Activated CD8-positive, alpha-beta memory T cell treated with anti-CD3 and anti-CD28 coated beads, Interleukin-2, amount 50 U/mL, for 24 hours (primary cell): Measurements from ENCODE around the gene CHRNG.

Experiments used
- DNase-seq: peaks from one replicate; pipeline ENCODE4 v3.0.0-alpha.2; 2020; ENCODE audit errors: extremely low read depth

CHRNG gene

DNA sequence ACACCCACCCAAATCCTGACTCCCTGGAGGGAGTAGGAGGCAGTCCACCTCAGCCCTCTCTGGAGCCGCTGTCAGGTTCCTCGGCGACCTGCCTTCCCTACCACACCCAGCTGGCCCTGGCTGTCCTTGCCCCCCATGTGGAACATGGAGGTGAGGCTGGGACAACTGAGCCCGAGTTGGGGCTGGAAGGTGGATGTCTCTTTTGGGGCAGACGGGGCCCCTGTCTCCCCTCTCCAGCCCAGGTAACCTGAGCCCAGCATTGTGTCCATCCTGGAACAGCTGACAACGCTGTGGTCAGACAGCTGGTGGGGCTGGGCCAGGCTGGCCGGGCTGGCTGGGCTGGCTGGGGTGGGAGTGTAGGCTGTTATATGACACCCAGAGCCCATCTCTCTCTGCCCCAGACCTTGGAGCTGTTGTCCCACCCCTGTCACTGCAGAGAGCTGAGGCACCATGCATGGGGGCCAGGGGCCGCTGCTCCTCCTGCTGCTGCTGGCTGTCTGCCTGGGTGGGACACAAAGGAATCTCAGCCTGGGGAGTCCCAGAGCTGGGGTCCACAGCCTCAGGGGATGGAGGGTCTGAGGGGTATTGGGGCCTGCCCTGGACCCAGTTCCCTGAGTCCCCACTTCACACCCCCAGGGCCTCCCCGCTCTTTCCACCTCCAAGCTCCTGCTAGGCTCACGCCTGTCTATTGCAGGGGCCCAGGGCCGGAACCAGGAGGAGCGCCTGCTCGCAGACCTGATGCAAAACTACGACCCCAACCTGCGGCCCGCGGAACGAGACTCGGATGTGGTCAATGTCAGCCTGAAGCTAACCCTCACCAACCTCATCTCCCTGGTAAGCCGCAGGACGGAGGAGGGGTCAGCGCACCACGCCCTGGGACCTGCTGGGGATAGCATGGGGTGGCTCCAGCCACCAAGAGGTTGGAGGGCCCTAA, at the start of gene CHRNG:
Gene CHRNG, plus strand, starts transcription at position 395 of the 934 bp plus-strand sequence. Its CDS starts 56 bp downstream, at position 451.
- DNase-seq: no peak

DNA sequence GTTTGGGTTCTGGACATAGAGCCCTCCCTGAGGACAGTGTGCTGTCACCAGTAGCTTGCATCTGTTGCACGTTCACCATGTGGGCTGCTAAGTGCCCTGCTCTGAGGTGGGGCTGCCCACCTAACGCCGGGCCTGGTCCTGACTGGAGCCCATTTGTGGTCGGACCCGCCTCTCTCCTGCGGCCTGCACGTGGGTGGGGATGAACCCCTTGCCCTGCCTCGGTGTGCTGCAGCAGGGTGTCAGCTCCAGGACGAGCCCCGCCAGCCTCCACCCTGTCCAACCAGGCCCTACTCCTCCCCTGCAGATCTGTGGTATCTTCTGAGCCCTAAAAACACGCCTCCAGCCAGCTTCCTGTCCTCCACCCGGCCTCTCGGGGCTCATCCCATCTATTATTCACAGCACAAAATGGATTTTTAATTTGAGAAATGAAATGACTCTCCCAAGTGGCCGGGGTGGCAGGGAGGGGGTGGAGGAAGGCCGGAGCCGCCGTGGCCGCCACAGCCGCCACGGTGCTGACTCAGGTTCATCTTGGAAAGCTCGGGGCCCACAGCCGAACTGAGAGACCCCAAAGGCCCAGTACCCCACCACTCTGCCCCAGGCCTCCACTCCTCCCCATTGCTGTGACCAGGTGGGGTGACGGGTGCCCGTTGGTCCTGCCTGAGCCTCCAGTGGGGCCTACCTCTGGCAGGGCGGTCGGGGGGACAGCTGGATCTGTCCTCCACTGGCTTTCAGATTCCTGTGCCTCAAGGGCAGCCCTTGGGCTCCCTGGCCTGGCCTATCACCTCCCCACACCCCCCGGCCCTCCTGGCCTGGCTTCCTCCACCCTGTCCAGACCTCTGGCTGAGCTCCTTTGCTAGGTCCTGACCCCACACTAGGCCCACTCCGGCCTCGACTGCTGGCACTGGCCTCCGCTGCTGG, 49.0 kb upstream of the CHRNG start:
- no peak for DNase-seq

- DNase-seq: no peak
Measured at GRCh38 chr2:232491139-232491780, 48.2 kb upstream of the CHRNG start.

DNA sequence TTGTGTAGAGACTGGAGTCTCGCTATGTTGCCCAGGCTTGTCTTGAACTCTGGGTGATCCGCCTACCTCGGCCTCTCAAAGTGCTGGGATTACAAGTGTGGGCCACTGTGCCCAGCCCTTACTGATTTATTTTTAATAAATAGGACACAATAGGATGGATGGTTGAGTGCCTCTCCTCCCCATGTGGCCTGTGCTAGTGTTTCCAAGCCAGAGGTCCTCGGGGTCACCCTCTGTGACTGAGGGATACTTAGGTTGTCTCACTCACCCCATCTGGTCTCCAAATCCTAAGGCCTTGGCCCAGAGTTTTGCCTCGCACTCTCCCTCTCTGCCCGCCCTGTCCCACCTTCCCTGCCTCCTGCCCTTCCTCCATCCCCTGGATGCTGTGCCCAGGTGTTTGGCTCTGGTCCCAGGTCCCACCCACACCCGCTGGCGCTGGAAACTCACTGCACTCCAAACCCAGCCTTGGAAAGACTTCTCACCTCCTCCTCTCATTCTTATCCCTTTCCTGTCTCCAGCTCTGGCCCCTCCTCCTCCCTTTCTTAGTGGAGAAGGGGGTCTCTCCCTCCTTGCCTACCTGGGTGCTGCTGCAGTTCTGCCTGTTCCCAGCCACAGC, 47.1 kb upstream of the CHRNG start:
- DNase-seq: no peak

- no peak for DNase-seq
Measured at GRCh38 chr2:232492963-232493700, 46.4 kb upstream of the CHRNG start.

DNA sequence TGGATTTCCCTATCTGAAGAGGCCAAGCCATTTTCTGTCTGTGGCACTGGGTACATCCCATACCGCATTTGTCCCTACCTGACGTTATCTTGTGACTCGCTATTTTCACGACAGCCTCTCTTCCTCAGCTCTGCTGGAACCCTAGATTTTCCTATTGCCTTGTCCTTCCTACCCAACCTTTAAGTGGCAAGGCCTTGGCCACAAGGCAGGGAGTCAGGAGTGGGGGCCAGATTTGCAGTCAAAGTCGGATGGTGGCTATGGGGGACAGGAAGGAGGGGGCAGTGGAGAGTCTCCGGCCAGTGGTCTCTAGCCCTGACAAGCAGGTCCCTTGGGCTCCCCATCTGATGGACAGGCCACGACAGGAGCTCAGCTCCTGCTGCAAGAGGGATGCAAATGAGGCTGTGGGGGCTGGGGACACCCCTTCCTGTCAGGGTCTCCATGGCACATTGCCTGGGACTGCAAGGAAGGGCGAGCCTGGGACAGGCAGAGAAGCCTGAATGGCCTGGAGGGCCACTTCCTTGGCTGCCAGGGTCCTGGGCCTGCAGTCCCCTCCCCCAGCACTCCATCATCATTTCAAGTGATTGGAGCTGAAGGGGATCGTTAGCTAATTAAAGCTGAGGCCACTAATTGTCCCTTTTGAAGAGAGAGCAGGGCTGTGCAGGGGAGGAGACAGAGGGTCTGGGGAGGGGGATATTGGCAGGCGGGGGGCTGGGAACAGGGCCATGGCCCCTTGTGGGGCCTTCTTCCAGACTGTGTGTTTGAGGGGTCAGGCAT, 45.6 kb upstream of the CHRNG start:
- no peak for DNase-seq

GRCh38 chr2:232494542-232494941, 45.0 kb upstream of the CHRNG start:
- DNase-seq: no peak

DNA sequence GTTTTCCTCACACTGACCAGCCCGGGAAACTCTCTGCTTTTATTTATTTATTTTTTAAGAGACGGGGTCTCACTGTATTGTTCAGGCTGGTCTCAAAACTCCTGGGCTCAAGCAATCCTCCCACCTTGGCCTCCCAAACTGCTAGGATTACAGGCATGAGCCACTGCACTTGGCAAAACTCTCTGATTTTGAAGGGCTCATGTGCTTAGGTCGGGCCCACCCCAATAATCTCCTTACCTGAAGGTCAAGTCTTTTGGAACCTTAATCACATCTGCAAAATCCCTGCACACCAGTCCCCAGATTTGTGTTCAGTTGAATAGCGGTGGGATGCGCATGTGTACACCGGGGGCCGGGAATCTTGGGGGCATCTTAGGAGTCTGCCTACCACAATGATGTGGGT, 44.2 kb upstream of the CHRNG start:
- DNase-seq: no peak

DNA sequence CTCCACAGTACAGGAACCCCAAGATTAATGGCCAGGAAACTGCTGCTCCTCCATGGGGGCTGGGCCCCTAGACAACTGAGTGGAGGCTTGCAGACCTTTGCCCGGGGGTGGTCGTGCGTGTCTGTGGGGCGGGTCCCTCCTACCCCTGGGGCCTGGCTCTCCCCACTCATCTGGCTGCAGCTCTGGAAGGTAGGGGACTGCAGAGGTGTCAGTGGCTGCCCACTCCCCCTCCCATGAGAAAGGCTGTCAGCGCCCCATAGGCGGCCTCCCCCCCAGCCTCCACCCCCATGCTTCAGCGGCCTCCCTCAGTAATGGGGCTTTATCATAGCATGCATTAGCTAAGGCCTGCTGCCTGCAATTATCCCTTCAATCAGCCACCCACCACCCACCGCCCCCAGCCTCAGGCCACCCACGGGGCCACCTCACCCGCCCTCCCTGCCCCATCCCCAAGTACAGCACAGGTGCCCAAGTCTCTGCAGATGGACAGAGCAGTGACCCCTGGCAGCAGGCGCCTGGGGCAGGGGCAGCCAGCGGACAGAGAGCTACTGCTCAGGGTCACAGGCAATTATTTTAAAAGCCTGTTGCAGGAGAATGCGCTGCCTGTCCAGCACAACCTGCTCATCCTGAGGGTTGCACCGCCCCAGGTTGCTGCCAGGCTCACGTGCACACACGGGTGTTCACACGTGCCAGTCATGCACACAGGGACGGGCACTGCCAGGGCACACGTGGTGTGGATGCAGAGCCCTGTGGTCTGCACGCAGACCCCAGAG, 42.8 kb upstream of the CHRNG start:
- no peak for DNase-seq

DNA sequence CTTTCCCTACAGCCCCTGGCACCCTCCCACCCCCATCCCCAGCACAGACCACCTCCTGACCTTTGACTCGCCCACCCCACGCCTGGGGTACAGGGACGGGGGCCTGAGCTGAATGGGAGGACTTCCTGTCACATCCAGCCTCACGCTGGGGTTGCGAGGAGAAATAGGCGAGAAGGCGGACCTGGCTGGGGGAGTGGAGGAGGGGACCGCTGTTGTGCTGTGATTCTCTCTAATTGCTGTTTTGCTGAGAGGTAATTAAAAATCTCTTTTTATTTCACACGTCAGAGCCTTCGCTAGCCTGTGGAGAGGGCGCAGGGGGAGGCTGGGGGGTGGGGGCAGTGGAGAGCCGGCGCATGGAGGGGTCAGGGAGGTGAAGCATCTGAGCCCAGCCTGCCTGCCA, 42.1 kb upstream of the CHRNG start:
- no peak for DNase-seq

DNA sequence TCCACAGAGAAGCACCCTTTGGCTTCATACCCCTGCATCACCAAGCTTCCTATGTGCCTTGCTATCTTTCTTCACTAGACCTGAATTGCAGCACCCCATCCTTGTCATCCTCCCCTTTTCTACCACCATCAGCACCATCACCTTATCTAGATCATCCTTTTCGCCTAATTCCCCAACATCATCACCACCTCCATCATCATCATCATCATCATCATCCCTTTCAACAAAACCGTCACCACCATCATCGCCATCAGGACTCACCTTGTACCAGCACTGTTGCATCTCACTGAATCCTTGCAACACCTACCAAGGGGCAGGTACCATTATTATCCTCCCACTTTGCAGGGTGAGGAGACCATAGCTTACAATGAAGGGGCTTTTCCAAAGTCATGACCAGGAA, 41.0 kb upstream of the CHRNG start:
- no peak for DNase-seq

- DNase-seq: no peak
Measured at GRCh38 chr2:232501331-232501771, 38.1 kb upstream of the CHRNG start.

- DNase-seq: no peak
Measured at GRCh38 chr2:232501794-232502390, 37.6 kb upstream of the CHRNG start.

DNA sequence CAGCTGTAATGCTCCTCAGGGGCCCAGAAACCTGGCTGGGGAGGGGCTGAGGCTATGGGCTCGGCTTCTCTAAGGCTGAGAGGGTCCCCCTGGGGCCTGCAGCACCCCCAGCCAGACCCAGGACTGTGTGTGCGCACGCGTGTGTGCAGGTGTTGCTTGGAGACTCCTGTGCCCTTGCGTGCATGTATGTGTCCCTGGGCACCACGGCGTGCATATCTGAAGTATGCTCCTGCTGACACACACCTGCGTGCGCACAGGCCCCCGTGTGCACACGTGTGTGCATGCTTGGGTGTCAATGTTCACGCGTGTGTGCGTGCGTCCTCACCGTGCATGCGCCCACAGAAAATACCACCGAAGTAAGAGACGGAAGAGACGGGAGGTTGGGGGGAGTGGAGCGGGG, 37.0 kb upstream of the CHRNG start:
- DNase-seq: no peak

DNA sequence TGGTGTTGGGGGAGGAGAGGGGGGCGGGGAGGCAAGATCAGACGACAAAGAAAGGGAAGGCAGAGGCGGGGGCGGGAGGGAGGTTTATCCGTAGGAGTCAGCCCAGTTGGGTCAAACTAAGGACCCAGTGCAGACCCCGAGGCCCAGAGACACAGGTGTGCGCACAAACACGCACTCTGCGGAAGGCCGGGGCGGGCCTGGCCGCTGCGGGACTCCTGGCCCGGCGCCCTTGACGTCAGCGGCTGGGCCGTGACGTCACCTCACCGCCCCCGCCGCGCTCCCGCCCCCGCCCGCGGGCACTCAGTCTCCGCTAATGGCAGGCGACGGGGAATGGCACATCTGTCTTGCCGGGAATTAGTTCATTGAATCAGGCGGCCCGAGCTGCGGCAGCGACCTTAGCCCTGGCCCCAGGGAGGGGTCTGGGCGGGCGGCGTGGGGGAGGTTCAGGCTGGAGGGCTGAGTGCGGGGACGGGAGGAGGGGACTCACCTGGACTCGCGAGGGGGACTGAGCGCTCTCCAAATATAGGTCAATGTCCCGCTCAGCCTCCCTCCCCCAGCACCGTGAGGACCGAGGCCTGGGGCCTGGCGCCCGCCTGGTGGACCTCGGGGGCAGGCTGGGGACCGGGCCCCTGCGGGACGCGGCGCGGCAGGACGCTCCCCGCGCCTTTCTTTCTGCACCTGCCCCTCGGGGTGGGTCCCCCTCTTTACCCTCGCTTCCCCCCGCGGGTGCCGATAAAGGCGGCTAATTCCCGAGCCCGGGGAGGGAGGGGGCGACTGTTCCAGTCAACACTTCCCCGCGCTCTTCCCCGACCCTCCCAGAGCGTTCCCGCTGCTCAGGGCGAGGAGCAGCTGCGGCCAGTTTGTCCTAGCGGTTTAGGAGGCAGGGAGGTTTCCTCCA, 36.3 kb upstream of the CHRNG start:
- DNase-seq: no peak

DNA sequence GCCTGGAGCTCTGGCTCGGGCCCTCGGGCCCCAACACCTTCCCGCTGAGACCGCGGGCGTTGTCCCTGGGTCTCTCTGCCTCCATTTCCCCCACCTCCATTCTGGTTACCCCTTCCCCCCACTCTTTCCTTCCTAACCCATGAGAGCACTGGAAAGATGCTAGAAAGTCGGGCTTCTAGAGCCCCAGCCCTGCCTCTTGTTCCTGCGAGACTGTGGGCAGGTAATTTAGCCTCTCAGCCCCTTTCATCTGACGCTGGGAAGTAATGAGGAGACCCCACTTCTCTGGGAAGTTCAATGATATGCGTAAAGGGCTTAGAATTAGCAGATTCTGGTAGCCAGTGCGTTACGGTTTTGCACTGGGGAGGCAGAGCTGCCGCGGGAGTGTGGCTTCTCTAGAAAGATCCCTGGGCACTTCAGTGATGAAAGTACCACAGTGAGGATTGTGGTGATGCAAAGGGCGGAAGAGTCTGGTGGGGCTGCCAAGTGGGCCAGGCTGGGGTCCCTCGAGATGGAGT, 35.6 kb upstream of the CHRNG start:
- DNase-seq: no peak

DNA sequence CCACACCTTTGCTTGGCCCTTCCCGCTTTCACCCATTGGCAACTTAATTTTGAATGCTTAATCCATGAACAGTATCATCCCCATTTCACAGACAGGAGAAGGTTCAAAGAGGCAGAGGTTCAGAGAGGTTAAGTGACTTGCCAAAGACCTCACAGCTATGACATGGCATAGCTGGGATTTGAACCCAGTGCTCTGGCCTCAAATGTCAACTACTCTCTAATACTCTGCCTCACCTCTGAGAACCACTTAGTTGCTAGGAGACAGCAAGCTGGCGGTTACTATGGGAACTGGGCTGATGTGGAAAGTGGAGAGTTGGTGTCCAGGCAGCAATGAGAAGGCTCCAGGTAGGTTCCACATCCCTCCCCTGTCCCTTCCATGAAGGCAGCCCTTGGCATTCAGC, 35.1 kb upstream of the CHRNG start:
- DNase-seq: no peak

GRCh38 chr2:232505856-232506255, 33.6 kb upstream of the CHRNG start:
- no peak for DNase-seq
